Activated CD4-positive, CD25-positive, alpha-beta regulatory T cell treated with anti-CD3 and anti-CD28 coated beads, Interleukin-2, amount 50 U/mL, for 24 hours (primary cell): ENCODE results near the gene CHCHD5.
"Not testable (repeated sequence)": the region's sequence is repeated elsewhere in the genome, so short reads cannot be mapped to it uniquely, and the experiment has no call there.

ENCODE experiments used
- ATAC-seq, 2 donors: fragments of 150-1000 bp; cut with Tn5 transposase; one replicate each; pipeline ENCODE4 v1.10.0; 2021; ENCODE audit warnings: mild to moderate bottlenecking in 1 of 2, moderate library complexity in 1 of 2

CHCHD5 gene, protein sequence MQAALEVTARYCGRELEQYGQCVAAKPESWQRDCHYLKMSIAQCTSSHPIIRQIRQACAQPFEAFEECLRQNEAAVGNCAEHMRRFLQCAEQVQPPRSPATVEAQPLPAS

DNA sequence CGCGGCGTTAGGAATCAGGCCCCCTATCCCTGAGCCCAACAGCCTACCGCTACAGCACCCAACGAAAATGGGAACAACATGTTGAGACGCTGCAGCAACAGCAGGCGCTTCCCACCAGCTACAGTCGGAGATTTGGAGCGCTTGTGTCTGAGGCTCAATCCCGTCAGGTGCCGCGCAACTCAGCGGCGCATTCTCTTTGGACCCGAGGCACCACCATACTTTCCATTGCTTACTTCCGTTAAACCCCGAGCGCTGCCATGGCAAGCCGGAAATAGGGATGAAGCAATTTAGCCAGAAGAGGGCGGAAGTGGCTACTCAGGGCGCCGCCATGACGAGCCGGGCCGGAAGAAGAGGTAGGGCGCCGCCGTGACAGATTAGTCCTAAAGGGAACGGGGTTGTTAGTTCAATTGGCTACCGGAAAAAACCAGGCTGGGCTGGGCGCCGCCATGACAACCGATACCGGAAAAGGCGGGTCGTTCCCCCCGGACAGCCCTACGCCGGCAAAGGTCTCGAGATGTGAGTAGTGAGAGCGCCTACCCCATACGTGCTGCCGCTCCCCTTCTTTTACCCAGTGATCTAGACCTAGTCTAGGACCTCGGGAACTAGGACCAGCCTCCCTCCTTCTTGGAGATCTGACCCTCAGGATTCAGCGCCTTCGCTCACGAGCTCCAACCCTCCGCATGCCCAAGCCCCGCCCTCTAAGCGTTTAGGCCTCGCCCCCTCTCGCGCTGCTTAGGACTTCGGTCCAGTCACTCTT lies at the start of gene CHCHD5:
Gene CHCHD5 (plus strand): TSS at position 476 of the 757 bp plus-strand sequence. CDS start 39 bp downstream, at position 515.
- peak; percentile 89 to 90 for ATAC-seq

DNA sequence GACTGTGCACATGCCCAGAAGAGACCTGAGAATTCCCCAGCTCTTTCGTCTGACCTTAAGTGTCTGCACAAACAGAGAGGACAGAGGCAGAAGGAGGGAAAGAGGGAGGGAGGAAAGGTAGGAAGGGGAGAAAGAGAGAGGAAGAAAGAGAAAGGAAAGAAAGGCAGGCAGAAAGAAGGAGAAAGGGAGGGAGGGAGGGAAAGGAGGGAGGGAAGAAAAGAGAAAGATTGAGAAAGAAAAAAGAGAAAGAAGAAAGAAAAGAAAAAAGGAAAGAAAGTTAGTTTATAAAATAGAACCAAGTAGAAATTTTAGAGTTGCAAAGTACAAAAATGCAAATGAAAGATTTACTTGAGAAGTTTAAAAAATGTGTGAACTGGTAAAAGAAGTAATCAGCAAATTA lies 49.6 kb upstream of the CHCHD5 start:
- ATAC-seq = no peak

DNA sequence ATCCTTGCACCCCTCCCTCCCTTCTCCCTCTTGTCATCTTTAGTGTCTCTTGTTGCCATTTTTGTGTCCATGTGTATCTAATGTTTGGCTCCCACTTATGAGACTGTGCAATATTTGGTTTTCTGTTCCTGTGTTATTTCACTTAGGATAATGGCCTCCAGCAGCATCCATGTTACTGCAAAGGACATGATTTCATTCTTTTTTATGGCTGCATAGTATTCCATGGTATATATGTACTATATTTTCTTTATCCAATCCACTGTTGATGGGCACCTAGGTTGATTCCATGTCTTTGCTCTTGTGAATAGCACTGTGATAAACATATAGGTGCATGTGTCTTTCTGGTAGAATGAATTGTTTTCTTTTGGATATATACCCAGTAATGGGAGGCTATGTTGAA lies 47.7 kb upstream of the CHCHD5 start:
- ATAC-seq = not testable (repeated sequence)

DNA sequence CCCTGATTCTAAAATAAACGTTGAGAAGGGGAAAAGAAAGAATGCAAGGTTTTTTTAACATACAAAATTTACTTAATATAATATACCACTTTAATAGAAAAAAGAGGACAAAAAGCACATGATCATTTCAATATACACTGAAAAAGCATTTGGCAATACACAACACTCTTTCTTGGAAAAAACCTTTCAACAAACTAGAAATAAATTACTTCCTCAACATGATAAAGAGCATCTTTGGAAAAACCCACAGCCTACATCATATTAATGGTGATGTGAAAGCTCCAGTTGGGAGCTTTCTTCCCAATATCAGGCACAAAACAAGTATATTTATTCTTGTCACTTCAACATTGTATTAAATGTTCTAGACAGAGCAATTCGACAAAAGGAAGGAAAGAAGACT lies 45.1 kb upstream of the CHCHD5 start:
- ATAC-seq = no peak

DNA sequence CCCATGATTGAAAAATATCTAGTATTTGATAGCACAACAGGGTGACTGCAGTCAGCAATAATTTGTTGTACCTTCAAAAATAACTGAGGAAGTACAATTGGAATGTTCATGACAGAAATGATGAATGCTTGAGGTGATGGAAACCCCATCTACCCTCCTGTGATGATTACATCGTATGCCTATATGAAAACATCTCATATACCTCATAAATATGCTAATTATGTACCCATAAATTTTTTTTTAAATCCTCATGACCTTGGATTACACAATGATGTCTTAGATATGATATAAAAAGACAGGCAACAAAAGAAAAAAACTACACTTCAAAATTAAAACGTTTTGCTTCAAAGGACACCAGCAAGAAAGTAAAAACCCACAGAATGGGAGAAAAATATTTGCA lies 43.5 kb upstream of the CHCHD5 start:
- no peak for ATAC-seq

DNA sequence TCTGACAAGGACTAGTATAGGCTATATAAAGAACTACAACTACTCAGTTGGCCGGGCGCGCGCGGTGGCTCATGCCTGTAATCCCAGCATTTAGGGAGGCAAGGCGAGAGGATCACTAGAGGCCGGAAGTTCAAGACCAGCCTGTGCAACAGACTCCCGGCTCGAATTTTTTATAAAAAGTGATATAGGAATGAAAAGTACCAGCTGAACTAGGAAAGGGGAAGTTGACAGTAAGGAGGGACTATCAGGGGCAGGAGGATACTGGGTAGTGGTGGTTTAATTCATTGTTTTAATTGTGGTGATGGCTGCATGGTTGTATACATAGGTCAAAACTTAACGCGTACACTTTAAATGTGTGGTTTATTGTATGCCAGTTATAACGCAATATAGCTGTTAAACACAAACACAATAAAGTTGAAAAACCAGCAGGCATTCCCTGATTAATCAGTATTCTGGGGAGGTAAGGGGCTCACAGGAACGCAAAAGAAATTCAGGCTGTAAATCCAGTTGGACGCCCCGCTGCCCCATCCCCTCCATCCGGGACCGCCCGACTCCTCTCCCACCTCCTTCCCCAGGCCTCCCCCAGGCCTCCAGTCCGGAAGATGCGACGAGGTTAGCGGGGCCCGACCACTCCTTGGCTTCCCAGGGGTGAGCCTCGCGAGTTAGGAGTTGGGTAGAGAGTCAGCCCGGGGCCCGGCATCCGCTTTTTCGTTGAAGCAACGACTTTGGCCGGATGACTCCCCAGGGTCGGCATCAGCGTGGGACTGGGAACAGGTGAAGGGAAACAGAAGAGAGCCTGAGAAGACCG lies 42.9 kb upstream of the CHCHD5 start:
- peak; percentile 64 to 68 for ATAC-seq

DNA sequence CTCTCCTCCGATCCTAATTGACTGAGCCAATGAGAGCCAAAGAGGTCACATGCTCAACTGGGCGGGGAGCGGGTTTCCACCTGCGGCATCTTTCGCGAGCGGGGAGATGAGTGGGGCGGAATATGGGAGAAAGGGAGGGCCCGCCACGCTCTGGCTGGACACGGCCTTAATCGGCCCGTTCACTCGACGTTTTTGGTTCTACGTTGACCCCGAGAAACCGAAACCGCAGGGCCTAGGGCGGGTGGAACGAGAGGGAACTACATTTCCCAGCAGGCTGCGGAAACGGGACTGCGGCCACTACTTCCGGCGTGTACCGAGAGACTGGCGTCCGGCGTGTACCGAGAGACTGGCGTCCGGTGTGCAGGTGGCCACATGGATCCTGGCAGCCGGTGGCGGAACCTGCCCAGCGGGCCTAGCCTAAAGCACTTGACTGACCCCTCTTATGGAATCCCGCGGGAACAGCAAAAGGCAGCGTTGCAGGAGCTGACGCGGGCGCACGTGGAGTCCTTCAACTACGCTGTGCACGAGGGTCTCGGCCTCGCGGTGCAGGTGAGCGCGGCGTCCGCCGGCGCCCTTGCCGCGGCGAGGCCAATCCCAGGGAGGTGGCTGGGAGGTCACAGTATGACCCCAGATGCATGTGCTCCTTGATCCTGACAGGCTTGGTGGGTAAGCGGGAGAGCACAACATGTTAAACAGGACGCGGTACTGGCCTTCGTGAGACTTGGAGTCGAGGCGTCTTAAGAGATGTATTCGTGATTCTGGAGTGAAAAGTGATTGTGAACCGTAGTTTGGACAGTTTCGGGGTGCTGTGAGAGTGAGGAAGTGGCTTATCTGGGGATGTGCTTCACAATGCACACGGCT lies 42.1 kb upstream of the CHCHD5 start, which contains the start of gene POLR1B:
Gene POLR1B (plus strand): TSS at position 343 of the 861 bp plus-strand sequence. CDS start 30 bp downstream, at position 373.
- ATAC-seq = peak; percentile 77 to 79

DNA sequence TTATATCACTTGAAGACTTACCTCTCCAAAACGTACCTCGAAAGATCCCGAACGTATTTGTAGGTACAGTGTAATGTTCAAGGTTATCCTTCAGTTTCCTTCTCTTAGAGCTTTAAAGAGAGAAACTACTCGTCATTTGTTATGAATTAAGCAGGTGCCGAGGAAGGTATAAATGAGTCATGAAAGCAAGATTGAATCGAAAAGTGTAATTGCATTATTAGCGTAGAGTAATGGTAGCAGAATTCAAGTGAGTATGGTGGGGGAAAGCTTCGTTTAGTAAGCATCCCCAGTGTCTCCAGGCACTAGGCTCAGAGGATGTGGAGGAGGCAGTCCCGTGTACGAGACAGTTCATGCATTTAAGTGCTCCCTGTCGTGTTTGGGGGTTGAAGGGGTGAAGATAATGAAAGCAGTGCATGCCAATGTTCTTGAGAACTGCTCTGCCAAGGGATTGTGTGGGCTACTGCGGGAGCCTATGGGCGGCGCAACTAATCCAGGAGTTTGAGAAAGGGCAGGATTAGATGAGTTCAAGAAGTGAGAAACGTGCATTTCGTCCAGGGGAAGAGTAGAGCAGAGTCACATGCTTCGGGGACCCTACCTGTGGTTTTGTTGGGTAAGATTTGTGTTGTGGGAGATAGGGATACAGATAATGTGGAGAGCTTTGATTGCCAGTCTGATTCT lies 41.3 kb upstream of the CHCHD5 start:
- peak; percentile 46 to 50 for ATAC-seq

DNA sequence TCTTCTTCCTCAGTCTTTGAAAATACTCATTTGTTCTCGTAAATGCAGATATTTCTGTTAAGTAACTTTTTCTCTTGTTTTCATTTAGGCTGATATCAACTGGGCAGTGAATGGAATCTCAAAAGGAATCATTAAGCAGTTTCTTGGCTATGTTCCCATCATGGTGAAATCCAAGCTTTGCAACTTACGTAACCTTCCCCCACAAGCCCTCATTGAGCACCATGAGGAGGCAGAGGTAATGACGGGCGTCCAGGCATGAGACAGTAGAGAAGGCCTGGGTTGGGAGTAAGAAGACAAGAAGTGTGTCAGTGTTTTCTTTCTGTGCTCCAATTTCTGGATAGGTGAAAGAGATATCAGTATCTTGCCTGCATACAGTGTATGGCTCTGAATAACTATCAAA lies 37.1 kb upstream of the CHCHD5 start:
- ATAC-seq = no peak

DNA sequence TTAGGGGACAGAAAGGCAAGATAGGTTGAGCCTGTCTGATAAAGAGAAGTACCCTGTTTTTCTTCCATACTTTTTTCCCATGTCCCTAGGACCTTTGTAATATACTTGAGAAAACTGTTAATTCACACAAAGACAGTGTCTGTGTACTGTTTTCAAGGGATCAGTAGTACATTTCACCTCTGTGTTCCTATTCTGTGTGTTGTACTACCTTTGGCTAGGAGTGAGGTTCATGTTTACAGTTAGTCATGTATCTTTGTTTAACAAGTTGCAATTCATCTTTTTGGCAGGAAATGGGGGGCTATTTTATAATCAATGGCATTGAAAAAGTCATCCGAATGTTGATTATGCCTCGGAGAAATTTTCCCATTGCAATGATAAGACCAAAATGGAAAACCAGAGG lies 35.4 kb upstream of the CHCHD5 start:
- ATAC-seq = no peak

DNA sequence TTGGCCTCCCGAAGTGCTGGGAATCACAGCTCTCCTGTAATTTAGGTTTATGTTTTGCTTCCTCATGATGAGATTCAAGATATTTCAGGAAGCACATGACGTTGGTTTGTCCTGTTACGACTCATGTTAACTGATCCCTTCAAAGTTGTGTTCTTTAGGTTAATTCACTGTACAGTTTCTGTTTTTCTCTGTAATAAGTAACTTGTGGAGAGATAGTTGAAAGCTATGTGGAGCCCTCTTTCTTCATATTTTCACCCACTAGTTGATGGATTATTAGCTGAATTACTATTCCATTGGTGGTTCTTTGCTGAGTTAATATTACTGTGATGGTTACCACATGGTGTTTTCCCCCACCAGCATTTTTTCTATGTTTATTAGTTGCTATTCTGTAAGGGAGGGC lies 18.3 kb upstream of the CHCHD5 start:
- ATAC-seq = no peak

DNA sequence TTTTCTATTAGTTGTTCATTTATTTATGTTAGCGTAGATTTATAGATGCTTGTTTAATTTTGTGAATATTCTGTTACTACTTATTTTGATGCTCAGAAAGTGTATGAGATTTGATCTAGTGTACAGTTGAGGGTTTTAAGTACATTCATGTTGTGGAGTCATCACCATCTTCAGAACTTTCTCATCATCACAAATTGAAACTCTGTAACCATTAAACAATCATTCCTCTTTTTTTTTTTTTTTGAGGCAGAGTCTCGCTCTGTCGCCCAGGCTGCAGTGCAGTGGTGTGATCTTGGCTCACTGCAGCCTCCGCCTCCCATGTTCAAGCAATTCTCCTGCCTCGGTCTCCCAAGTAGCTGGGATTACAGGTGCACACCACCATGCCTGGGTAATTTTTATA lies 17.9 kb upstream of the CHCHD5 start:
- not testable (repeated sequence) for ATAC-seq

DNA sequence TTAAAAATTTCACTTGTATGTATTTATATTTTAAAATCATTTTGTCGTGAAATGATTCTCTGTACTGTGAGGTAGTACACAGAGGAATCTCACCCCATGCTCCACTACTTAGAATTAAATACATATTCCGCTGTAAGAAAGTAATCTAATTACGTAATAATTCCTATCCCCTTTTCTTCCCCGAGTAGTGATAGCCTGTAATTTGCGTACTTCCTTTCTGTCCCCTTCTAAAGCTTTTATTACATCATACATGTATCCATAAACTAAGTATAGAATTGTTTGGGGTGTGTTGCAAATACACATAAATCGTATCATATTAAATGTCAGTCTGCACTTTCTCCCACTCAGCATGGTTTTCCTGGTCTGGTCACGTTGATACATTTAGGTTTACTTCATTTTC lies 12.4 kb upstream of the CHCHD5 start:
- ATAC-seq = no peak

DNA sequence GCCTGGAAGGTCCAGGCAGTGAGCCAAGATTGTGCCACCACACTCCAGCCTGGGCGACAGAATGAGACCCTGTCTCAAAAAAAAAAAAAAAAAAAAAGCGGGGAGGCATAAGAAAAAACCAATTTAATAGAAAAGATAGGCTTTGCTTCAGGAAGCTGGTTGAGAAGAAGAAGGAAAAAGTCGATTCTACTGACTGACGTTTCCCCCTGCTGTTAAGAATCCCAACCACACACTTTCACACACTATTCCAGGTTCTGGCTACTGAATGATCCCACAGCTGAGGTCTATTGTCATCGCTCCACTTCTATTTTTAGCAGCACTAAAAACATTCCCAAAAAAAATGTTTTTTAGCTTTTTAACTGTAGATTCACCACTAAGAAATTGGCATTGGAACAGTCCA lies 6.7 kb upstream of the CHCHD5 start:
- ATAC-seq = no peak

DNA sequence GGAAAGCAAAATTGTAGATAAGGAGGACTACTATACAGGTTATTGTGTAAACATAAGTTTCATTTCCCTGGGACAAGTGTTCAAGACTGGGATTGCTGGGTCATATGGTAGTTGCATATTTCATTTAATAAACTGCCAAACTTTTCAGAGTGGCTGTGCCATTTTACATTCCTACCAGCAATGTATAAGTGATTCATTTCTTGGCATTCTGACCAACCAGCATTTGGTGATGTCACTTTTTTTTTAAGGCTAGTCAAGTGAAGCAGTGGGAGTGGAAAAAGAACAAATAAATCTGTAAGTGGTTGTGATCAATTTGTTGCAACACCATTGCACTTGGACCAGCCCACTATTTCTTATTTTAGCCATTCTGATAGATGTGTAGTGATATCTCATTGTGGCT lies 5.2 kb upstream of the CHCHD5 start:
- ATAC-seq = no peak

DNA sequence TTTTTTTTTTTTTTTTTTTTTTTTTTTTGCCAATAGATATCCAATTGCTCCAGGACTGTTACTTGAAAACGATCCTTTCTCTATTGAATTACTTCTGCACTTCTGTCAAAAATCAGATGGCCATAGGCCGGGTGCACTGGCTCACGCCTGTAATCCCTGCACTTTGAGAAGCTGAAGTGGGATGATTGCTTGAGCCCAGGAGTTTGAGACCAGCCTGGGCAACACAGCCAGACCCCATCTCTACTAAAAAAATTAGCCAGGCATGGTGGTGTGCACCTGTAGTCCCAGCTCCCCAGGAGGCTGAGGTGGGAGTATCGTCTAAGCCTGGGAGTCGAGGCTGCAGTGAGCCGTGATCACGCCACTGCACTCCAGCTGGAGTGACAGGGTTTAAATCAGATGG lies 4.3 kb upstream of the CHCHD5 start:
- ATAC-seq = no peak

DNA sequence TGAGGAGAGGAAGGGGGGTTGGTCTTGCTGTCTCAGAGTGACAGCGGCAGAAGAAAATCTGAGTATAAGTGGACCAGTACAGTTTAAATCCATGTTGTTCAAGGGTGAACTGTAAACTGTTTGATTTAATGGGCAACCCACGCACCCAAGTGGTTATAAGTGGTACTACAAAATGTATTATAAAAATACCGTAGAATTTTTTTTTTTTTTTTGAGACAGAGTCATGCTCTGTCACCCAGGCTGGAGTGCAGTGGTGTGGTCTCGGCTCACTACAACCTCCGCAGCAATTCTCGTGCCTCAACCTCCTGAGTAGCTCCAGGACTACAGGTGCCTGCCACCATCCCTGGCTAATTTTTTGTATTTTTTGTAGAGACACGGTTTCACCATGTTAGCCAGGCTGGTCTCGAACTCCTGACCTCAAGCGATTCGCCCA lies 2.1 kb upstream of the CHCHD5 start:
- ATAC-seq = peak; percentile 10 to 27

DNA sequence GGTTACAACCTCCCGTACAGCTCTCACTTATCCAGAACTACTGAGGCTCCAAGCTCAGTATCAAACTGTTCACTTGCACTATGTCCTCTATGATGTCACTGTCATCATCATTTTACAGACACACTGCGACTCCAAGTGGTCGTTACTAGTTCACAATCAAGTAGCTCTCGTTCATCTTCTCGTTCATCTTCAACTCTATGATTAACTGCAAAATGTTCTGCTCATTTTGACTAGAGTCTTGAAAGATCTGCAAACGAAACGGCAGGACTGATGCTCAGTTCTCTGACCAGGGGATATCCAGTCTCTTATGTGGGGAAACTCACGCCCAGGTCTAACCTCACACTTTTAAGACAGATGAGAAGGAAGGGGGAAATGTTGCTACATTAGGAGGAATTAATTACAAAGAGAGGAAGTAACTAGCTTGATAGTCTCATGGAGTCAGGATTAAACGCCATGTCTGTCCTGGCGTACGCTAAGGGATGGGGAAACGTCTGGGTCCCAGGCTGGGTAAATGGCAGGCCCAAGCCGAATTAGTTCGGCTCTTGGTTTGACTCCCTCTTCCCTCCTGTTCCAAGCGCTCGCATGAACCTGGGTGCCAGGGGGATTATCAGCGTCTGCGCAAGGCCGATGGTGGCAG lies 794 bp upstream of the CHCHD5 start:
- no peak for ATAC-seq

DNA sequence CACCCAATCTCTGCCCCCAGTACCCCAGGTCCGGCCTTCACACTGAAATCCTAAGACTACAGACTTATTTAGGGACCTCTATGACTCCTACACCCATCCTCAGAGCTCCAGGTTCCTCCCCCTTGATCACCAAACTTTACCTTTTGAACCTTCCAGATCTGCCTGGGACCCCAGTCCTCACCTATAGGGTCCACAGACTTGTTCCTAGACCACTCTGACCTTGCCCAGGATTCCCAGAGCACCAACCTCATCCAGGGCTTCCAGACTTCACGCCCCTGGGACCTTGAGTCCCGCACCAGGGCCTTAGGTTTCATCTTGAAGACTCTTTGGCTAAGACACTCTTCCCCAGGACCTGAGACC lies 462 bp downstream of the CHCHD5 start:
- no peak for ATAC-seq

DNA sequence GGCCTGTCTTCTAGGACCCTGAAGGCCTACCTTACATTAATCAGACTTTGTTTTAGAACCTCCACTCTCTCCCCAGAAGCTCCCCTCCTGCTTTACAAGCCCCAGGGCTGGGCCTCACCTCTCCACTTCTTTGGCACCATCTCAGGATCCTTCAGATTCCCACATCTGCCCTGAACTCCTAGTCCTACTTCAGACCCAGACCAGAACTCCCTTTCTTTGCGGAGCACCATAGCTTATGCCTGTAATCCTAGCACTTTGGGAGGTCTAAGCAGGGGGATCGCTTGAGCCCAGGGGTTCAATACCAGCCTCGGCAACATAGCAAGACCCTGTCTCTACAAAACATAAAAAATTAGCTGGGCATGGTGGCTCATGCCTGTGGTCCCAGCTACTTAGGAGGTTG lies 991 bp downstream of the CHCHD5 start:
- no peak for ATAC-seq

DNA sequence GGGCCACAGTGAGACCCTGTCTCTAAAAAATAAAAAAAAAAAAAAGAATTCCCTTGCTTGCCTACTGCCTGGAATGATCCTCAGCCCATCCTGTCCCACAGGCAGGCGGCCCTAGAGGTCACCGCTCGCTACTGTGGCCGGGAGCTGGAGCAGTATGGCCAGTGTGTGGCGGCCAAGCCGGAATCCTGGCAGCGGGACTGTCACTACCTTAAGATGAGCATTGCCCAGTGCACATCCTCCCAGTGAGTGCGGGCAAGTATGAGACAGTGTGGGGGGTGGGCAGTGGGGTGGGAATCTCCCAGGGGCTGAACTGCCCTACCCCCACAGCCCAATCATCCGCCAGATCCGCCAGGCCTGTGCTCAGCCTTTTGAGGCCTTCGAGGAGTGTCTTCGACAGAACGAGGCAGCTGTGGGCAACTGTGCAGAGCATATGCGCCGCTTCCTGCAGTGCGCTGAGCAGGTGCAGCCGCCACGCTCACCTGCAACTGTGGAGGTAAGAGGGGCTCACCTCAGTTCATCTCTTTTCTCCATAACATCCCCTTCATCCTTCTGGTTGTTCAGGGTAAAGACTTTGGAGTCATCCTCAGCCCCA lies 1.6 kb downstream of the CHCHD5 start:
- no peak for ATAC-seq
